HAP-1 (cell line): ENCODE data around the gene PHC3.

Experiments used
- DNase-seq, 2 experiments: peaks; one replicate each; pipeline ENCODE4 v3.0.0-alpha.2; 2016 to 2020; ENCODE audit warnings: low spot score in 2 of 2
- H3K27me3 ChIP-seq: fragments of 250-450 bp; sonication (Bioruptor Pico); 2 replicates; pipeline ENCODE4 v1.5.1; 2020; ENCODE audit warnings: low read depth, mild to moderate bottlenecking, moderate library complexity
- H3K36me3 ChIP-seq: fragments of 250-450 bp; sonication (Bioruptor Pico); replicated peaks from 2 replicates; pipeline ENCODE4 v1.5.1; 2020; ENCODE audit warnings: mild to moderate bottlenecking
- H3K4me1 ChIP-seq: fragments of 250-450 bp; sonication (Bioruptor Pico); 2 replicates; pipeline ENCODE4 v1.5.1; 2020; ENCODE audit warnings: mild to moderate bottlenecking
- H3K4me3 ChIP-seq: fragments of 250-450 bp; sonication (Bioruptor Pico); 2 replicates; pipeline ENCODE4 v1.5.1; 2020; ENCODE audit warnings: mild to moderate bottlenecking, moderate library complexity
- H3K9me3 ChIP-seq: fragments of 250-450 bp; sonication (Bioruptor Pico); 2 replicates; pipeline ENCODE4 v1.5.1; 2020; ENCODE audit warnings: mild to moderate bottlenecking, moderate library complexity
- in situ Hi-C: fragments of 300-500 bp; cut with MboI; formaldehyde crosslinking; loops from 3 replicates; pipeline ENCODE4 v1.14.3; 2020; ENCODE audit warnings: low sequenced_read_pairs, inconsistent platforms, mixed read lengths

Gene PHC3

GRCh38 chr3:170075441-170076091, 106.0 kb downstream of the PHC3 start:
- Histone ChIP-seq H3K4me3 (no peak overlapping the region), H3K9me3 (no peaks in the 10 kb centered on the region), H3K4me1 (no peaks in the 10 kb centered on the region), H3K36me3 (no peaks in the 10 kb centered on the region), H3K27me3 (no peaks in the 10 kb centered on the region)
- no peak for DNase-seq
- in situ Hi-C loops, result no loop called here

GRCh38 chr3:170064108-170064507, 117.4 kb downstream of the PHC3 start:
- in situ Hi-C loops, result no loop called here
- Histone ChIP-seq H3K4me1 (no peaks in the 10 kb centered on the region), H3K36me3 (no peaks in the 10 kb centered on the region), H3K9me3 (no peaks in the 10 kb centered on the region), H3K4me3 (no peak overlapping the region), H3K27me3 (no peaks in the 10 kb centered on the region)
- DNase-seq, result no peak

- Histone ChIP-seq H3K9me3 (no peaks in the 10 kb centered on the region), H3K36me3 (no peaks in the 10 kb centered on the region), H3K4me3 (no peak overlapping the region)
These were observed 117.8 kb downstream of the PHC3 start for GRCh38 chr3:170063691-170064090.

GRCh38 chr3:170062769-170063168, 118.8 kb downstream of the PHC3 start:
- no peaks in the 10 kb centered on the region for H3K9me3 ChIP-seq
- no peaks in the 10 kb centered on the region for H3K27me3 ChIP-seq
- H3K36me3 ChIP-seq, result no peaks in the 10 kb centered on the region
- no peak overlapping the region for H3K4me3 ChIP-seq
- in situ Hi-C loops, result no loop called here
- no peaks in the 10 kb centered on the region for H3K4me1 ChIP-seq
- DNase-seq, result no peak

More at GRCh38 chr3:170063691-170064090, 117.8 kb downstream of the PHC3 start:
- H3K27me3 ChIP-seq, result no peaks in the 10 kb centered on the region
- H3K4me1 ChIP-seq, result no peaks in the 10 kb centered on the region
- no peak for DNase-seq
- in situ Hi-C loops, result no loop called here

GRCh38 chr3:170062068-170062467, 119.5 kb downstream of the PHC3 start:
- DNase-seq, result no peak
- in situ Hi-C loops, result no loop called here
- no peaks in the 10 kb centered on the region for H3K4me1 ChIP-seq

GRCh38 chr3:170059447-170059846, 122.1 kb downstream of the PHC3 start:
- no peak for DNase-seq
- in situ Hi-C loops, result no loop called here
- no peaks in the 10 kb centered on the region for H3K27me3 ChIP-seq
- H3K36me3 ChIP-seq, result no peaks in the 10 kb centered on the region
- H3K9me3 ChIP-seq, result no peaks in the 10 kb centered on the region
- H3K4me1 ChIP-seq, result no peaks in the 10 kb centered on the region
- H3K4me3 ChIP-seq, result no peak overlapping the region

More at GRCh38 chr3:170062068-170062467, 119.5 kb downstream of the PHC3 start:
- H3K36me3 ChIP-seq, result no peaks in the 10 kb centered on the region
- H3K9me3 ChIP-seq, result no peaks in the 10 kb centered on the region
- no peak overlapping the region for H3K4me3 ChIP-seq
- H3K27me3 ChIP-seq, result no peaks in the 10 kb centered on the region

- Histone ChIP-seq H3K27me3 (no peaks in the 10 kb centered on the region), H3K4me3 (no peak overlapping the region), H3K36me3 (no peaks in the 10 kb centered on the region), H3K9me3 (no peaks in the 10 kb centered on the region), H3K4me1 (no peaks in the 10 kb centered on the region)
- in situ Hi-C loops, result no loop called here
- no peak for DNase-seq
These were observed 123.4 kb downstream of the PHC3 start for GRCh38 chr3:170058127-170058526.

- in situ Hi-C loops, result no loop called here
- no peak for DNase-seq
- Histone ChIP-seq H3K4me1 (peaks cover 3% of the 10 kb centered on the region; the same call in 1 of the 2 replicates), H3K27me3 (no peaks in the 10 kb centered on the region), H3K36me3 (no peaks in the 10 kb centered on the region), H3K9me3 (no peaks in the 10 kb centered on the region), H3K4me3 (no peak overlapping the region)
These were observed 124.0 kb downstream of the PHC3 start for GRCh38 chr3:170057550-170057949.

- H3K36me3 ChIP-seq, result no peaks in the 10 kb centered on the region
- no peaks in the 10 kb centered on the region for H3K27me3 ChIP-seq
- in situ Hi-C loops, result no loop called here
- no peak for DNase-seq
- no peaks in the 10 kb centered on the region for H3K9me3 ChIP-seq
- peaks cover 9% of the 10 kb centered on the region; the same call in 1 of the 2 replicates for H3K4me1 ChIP-seq
- no peak overlapping the region for H3K4me3 ChIP-seq
These were observed 124.7 kb downstream of the PHC3 start for GRCh38 chr3:170056710-170057454.

GRCh38 chr3:170055209-170055608, 126.3 kb downstream of the PHC3 start:
- in situ Hi-C loops, result no loop called here
- H3K4me3 ChIP-seq, result no peak overlapping the region
- no peak for DNase-seq

GRCh38 chr3:170054204-170054603, 127.3 kb downstream of the PHC3 start:
- in situ Hi-C loops, result no loop called here
- no peaks in the 10 kb centered on the region for H3K36me3 ChIP-seq
- H3K4me1 ChIP-seq, result peaks cover 9% of the 10 kb centered on the region; the same call in 1 of the 2 replicates
- no peak overlapping the region for H3K4me3 ChIP-seq
- DNase-seq, result no peak
- no peaks in the 10 kb centered on the region for H3K9me3 ChIP-seq
- H3K27me3 ChIP-seq, result no peaks in the 10 kb centered on the region

More at GRCh38 chr3:170055209-170055608, 126.3 kb downstream of the PHC3 start:
- H3K27me3 ChIP-seq, result no peaks in the 10 kb centered on the region
- H3K9me3 ChIP-seq, result no peaks in the 10 kb centered on the region
- H3K36me3 ChIP-seq, result no peaks in the 10 kb centered on the region
- H3K4me1 ChIP-seq, result peaks cover 9% of the 10 kb centered on the region; the same call in 1 of the 2 replicates

- Histone ChIP-seq H3K36me3 (no peaks in the 10 kb centered on the region), H3K4me3 (no peak overlapping the region), H3K9me3 (no peaks in the 10 kb centered on the region), H3K27me3 (no peaks in the 10 kb centered on the region), H3K4me1 (peaks cover 9% of the 10 kb centered on the region; the same call in 1 of the 2 replicates)
- no peak for DNase-seq
- in situ Hi-C loops, result no loop called here
These were observed 129.1 kb downstream of the PHC3 start for GRCh38 chr3:170052398-170052797.

GRCh38 chr3:170050753-170051152, 130.8 kb downstream of the PHC3 start:
- in situ Hi-C loops, result no loop called here
- H3K4me1 ChIP-seq, result peaks cover 9% of the 10 kb centered on the region; the same call in 1 of the 2 replicates

More at GRCh38 chr3:170050753-170051152, 130.8 kb downstream of the PHC3 start:
- no peak for DNase-seq
- Histone ChIP-seq H3K36me3 (no peaks in the 10 kb centered on the region), H3K9me3 (no peaks in the 10 kb centered on the region), H3K27me3 (no peaks in the 10 kb centered on the region), H3K4me3 (no peak overlapping the region)
